ENCODE results near the gene NDUFA12. TPM values are rescaled to one million over a fixed set of nuclear protein-coding genes. Genes with fewer than 3 reads are reported as not detected.

Gene NDUFA12
- total RNA-seq, 3 donors from 2014 or later = 72.4 to 104 (median 75.1) TPM

DNA sequence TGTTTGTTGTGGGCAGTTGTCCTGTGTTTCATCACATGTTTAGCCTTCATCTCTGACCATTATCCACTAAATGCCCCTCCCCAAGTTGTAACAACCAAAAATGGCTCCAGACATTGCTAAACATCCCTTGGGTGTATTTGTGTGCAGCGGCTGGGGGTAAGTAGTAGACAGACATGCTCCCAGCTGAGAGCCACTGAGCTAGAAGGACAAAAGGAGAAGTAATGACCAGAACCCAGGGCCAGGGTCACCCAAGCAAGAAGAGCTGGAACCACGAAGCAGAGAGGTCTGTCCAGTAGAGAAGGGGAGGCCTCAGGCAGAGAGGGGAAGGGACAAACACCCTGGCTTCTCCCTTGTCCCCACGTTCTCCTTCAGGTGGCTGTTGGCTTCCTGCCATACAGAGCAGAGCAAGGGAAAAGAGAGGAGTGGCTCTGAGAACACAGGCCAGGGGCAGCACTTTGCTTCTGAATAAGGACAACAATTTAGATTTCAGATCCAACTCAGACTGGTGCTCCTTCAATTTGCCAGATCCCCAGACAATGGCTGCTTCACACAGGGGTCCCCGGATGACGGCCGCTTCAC is 55.2 kb downstream of the NDUFA12 start:
- H3K27ac ChIP-seq = no peak overlapping the region
- DNase-seq (ENCODE audit: low spot score in 2 of 2) = no peak

DNA sequence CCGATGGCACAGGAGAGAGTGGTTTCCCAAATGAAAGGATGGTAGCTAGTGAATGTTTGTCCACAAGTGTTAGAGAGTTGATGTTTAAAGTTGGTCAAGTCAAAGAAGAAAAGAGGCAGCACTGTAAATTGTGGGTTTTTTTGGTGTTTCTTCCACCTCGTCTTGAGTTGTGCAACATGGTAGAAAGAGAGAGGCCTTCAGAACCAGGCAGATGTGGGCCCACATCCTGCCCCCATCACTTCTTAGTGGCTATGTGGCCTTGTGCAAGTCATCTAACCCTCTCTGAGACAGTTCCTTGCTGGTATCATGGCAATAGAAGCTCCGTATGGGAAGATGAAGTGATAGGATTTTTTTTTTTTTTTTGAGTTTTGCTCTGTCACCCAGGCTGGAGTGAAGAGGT is 60.8 kb downstream of the NDUFA12 start:
- H3K4me3 ChIP-seq = no peak overlapping the region
- no peaks in the 10 kb centered on the region for H3K9me3 ChIP-seq
- H3K36me3 ChIP-seq = no peaks in the 10 kb centered on the region
- H3K27ac ChIP-seq = no peak overlapping the region
- no peaks in the 10 kb centered on the region for H3K27me3 ChIP-seq
- intact Hi-C loops (cut with DNase I; ENCODE audit: low total_unique reads) = no loop called here
- no peak for TF ChIP-seq POLR2A (IDR thresholded peaks at IDR 0.05)
- no peak for TF ChIP-seq POLR2AphosphoS5 (IDR thresholded peaks at IDR 0.05)
- H3K4me1 ChIP-seq = no peaks in the 10 kb centered on the region
- no peak for DNase-seq (ENCODE audit: low spot score in 2 of 2)

More for the DNA sequence above, 55.2 kb downstream of the NDUFA12 start:
- no peak overlapping the region for H3K4me3 ChIP-seq
- no peaks in the 10 kb centered on the region for H3K27me3 ChIP-seq
- H3K4me1 ChIP-seq = no peaks in the 10 kb centered on the region
- intact Hi-C loops (cut with DNase I; ENCODE audit: low total_unique reads) = no loop called here
- no peaks in the 10 kb centered on the region for H3K36me3 ChIP-seq
- TF ChIP-seq POLR2A (IDR thresholded peaks at IDR 0.05) (no peak), POLR2AphosphoS5 (IDR thresholded peaks at IDR 0.05) (no peak)
- TF ChIP-seq, protein P1, sequence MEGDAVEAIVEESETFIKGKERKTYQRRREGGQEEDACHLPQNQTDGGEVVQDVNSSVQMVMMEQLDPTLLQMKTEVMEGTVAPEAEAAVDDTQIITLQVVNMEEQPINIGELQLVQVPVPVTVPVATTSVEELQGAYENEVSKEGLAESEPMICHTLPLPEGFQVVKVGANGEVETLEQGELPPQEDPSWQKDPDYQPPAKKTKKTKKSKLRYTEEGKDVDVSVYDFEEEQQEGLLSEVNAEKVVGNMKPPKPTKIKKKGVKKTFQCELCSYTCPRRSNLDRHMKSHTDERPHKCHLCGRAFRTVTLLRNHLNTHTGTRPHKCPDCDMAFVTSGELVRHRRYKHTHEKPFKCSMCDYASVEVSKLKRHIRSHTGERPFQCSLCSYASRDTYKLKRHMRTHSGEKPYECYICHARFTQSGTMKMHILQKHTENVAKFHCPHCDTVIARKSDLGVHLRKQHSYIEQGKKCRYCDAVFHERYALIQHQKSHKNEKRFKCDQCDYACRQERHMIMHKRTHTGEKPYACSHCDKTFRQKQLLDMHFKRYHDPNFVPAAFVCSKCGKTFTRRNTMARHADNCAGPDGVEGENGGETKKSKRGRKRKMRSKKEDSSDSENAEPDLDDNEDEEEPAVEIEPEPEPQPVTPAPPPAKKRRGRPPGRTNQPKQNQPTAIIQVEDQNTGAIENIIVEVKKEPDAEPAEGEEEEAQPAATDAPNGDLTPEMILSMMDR (IDR thresholded peaks at IDR 0.05) = no peak
- no peaks in the 10 kb centered on the region for H3K9me3 ChIP-seq

DNA sequence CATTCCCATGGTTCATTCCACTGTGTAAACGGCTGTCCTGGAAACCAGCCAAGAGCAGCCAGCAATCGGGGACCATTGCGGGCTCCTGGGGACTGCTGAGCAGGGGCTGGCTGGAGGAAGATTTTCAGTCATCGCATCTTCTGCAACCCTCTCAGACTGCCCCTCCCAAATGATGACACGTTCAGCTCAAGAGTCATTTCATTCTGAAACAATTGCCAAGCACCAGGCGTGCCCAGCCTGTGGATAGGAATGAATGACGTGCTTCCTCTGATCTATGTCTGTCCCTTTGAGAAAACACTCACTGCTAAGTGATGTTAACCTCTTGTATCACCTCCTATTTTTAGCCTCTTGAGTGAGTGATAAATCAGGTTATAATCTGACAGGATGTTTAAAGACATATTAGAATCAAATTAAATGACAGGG is 62.0 kb downstream of the NDUFA12 start:
- no peak for DNase-seq (ENCODE audit: low spot score in 2 of 2)
- TF ChIP-seq, protein P1 (IDR thresholded peaks at IDR 0.05) = no peak
- TF ChIP-seq POLR2A (IDR thresholded peaks at IDR 0.05) (no peak), POLR2AphosphoS5 (IDR thresholded peaks at IDR 0.05) (no peak)
- Histone ChIP-seq H3K27me3 (no peaks in the 10 kb centered on the region), H3K27ac (no peak overlapping the region), H3K4me1 (no peaks in the 10 kb centered on the region), H3K9me3 (no peaks in the 10 kb centered on the region), H3K4me3 (no peak overlapping the region), H3K36me3 (no peaks in the 10 kb centered on the region)
- intact Hi-C loops (cut with DNase I; ENCODE audit: low total_unique reads) = no loop called here

DNA sequence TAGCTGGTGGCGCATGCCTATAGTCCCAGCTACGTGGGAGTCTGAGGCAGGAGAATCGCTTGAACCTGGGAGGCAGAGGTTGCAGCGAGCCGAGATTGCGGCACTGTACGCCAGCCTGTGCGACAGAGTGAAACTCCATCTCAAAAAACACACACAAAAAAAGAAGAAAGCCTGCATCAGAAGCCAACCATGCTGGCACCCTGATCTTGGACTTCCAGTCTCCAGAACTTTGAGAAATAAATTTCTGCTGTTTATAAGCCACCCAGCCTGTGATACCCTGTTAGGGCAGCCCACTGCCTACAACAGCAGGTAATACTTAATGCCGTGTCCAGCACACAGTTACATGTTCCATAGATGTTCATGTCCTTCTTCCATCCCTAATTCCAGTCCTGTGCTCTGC is 62.7 kb downstream of the NDUFA12 start:
- Histone ChIP-seq H3K4me1 (no peaks in the 10 kb centered on the region), H3K36me3 (no peaks in the 10 kb centered on the region), H3K27me3 (no peaks in the 10 kb centered on the region), H3K9me3 (no peaks in the 10 kb centered on the region), H3K27ac (no peak overlapping the region), H3K4me3 (no peak overlapping the region)
- DNase-seq (ENCODE audit: low spot score in 2 of 2) = no peak
- intact Hi-C loops (cut with DNase I; ENCODE audit: low total_unique reads) = no loop called here
- TF ChIP-seq POLR2AphosphoS5 (IDR thresholded peaks at IDR 0.05) = no peak
- TF ChIP-seq POLR2A (IDR thresholded peaks at IDR 0.05) = no peak
- TF ChIP-seq, protein P1 (IDR thresholded peaks at IDR 0.05) = no peak

DNA sequence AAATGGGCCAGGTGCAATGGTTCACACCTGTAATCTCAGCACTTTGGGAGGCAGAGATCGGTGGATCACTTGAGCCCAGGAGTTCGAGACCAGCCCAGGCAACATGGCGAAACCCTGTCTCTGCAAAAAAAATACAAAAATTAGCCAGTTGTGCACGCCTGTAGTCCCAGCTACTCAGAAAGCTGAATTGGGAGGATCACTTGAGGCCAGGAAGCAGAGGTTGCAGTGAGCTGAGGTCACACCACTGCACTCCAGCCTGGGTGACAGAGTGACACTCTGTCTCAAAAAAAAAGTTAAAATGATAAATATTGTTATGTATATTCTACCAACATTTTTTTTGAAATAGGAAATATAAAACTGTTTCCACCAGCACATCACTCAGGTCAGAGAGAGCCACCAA is 64.9 kb downstream of the NDUFA12 start:
- Histone ChIP-seq H3K27me3 (no peaks in the 10 kb centered on the region), H3K9me3 (no peaks in the 10 kb centered on the region), H3K36me3 (no peaks in the 10 kb centered on the region), H3K4me1 (no peaks in the 10 kb centered on the region), H3K4me3 (no peak overlapping the region), H3K27ac (no peak overlapping the region)
- intact Hi-C loops (cut with DNase I; ENCODE audit: low total_unique reads) = no loop called here
- DNase-seq (ENCODE audit: low spot score in 2 of 2) = no peak
- TF ChIP-seq POLR2A (IDR thresholded peaks at IDR 0.05) (no peak), POLR2AphosphoS5 (IDR thresholded peaks at IDR 0.05) (no peak)
- TF ChIP-seq, protein P1 (IDR thresholded peaks at IDR 0.05) = no peak
